ENCODE measurements around the gene RAD51B.

RAD51B gene

DNA sequence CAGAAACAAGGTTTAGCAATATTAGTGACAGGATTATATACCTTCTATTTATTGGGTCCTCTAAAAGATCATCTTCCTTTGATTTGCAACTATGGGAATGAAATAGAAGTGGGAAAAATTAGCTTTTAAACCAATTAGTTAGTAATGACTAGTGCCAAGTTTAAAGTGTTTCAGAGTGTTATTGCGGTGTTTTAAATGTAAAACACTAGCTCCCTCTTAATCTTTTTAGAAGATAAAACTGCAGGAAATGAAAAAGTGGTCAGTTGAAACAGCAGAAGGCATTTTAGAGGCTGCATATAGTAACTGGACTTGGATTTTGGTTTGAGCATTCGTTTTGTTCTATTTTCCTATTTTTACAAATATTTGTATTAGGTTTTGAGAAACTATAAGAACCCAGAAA lies 286.2 kb downstream of the RAD51B start:
- TF ChIP-seq, protein P1, sequence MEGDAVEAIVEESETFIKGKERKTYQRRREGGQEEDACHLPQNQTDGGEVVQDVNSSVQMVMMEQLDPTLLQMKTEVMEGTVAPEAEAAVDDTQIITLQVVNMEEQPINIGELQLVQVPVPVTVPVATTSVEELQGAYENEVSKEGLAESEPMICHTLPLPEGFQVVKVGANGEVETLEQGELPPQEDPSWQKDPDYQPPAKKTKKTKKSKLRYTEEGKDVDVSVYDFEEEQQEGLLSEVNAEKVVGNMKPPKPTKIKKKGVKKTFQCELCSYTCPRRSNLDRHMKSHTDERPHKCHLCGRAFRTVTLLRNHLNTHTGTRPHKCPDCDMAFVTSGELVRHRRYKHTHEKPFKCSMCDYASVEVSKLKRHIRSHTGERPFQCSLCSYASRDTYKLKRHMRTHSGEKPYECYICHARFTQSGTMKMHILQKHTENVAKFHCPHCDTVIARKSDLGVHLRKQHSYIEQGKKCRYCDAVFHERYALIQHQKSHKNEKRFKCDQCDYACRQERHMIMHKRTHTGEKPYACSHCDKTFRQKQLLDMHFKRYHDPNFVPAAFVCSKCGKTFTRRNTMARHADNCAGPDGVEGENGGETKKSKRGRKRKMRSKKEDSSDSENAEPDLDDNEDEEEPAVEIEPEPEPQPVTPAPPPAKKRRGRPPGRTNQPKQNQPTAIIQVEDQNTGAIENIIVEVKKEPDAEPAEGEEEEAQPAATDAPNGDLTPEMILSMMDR (conservative IDR thresholded peaks at IDR 0.05; ENCODE audit: low read depth, low read length), result no peak
- no peak overlapping the region for H3K4me3 ChIP-seq (ENCODE audit: low read length)
- no peak for DNase-seq (ENCODE audit: low read depth)

DNA sequence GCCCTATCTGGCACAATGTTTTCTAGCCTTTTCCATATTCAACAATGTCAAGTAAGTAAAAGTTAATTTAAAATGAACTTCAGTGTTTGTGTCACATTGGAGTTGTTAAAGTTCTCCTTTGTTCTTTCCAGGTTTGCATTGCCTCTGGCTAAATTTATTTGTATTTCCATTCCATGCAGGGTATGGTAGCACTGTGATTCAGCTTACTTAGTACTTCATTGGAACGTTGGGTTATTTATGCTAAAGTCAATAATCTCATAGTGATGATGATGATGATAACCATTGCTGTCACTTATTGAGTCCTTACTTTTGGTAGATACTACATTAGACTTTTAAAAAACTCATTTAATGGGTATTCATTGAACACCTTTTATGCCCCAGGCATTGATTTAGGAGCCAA lies 286.9 kb downstream of the RAD51B start:
- TF ChIP-seq, protein P1 (conservative IDR thresholded peaks at IDR 0.05; ENCODE audit: low read depth, low read length), result no peak
- no peak for DNase-seq (ENCODE audit: low read depth)
- no peak overlapping the region for H3K4me3 ChIP-seq (ENCODE audit: low read length)

DNA sequence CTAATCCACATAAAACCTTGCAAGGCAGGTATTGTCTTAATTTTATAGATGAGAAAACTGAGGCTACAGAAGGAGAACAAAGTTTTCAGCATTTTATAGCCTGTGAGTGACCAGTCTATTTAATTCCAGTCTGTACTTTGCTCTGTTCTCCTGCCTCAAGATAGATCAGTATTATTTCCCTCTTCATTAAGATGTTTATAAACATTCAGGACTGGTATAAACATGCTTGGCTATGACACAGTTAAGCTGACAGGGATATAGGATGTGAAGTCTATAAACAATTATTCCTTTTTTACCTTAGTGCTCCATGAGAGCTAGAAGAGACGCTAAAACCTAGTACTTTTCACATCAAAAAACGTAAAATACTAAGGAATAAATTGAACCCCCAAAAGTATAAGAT lies 287.3 kb downstream of the RAD51B start:
- DNase-seq (ENCODE audit: low read depth), result no peak
- H3K4me3 ChIP-seq (ENCODE audit: low read length), result no peak overlapping the region
- TF ChIP-seq, protein P1 (conservative IDR thresholded peaks at IDR 0.05; ENCODE audit: low read depth, low read length), result no peak

- peak; percentile 34 for DNase-seq (ENCODE audit: low read depth)
Observed at GRCh38 chr14:68109132-68109900, 289.7 kb downstream of the RAD51B start.

GRCh38 chr14:68111097-68111852 lies 291.7 kb downstream of the RAD51B start:
- TF ChIP-seq, protein P1 (conservative IDR thresholded peaks at IDR 0.05; ENCODE audit: low read depth, low read length), result no peak
- no peak overlapping the region for H3K4me3 ChIP-seq (ENCODE audit: low read length)
- DNase-seq (ENCODE audit: low read depth), result no peak

More at GRCh38 chr14:68109132-68109900, 289.7 kb downstream of the RAD51B start:
- TF ChIP-seq, protein P1 (conservative IDR thresholded peaks at IDR 0.05; ENCODE audit: low read depth, low read length), result no peak
- no peak overlapping the region for H3K4me3 ChIP-seq (ENCODE audit: low read length)

GRCh38 chr14:68111853-68112270 lies 292.3 kb downstream of the RAD51B start:
- TF ChIP-seq, protein P1 (conservative IDR thresholded peaks at IDR 0.05; ENCODE audit: low read depth, low read length), result no peak
- no peak for DNase-seq (ENCODE audit: low read depth)
- H3K4me3 ChIP-seq (ENCODE audit: low read length), result no peak overlapping the region
